PC-9 (cell line): ENCODE results near the gene RAB40C. TPM values are rescaled to one million over a fixed set of nuclear protein-coding genes. Genes with fewer than 3 reads are reported as not detected.

Source experiments
- BruUV-seq: library from RNA; stranded (reverse); fragments of 400-500 nt; replicated peaks from 2 replicates; lab custom pipeline; 2021; lab: Mats Ljungman, UMichigan
- CTCF ChIA-PET: fragments of 300-600 bp; sonication (Branson Sonifier 250); formaldehyde crosslinking; loops from one replicate; lab custom pipeline; 2022; ENCODE audit warnings: antibody characterized with exemption; lab: Charles Lee
- POLR2A ChIA-PET: fragments of 300-600 bp; sonication (Branson Sonifier 250); formaldehyde crosslinking; loops from one replicate; lab custom pipeline; 2022; ENCODE audit warnings: antibody characterized with exemption; ENCODE audit not compliant: unreplicated experiment; lab: Charles Lee
- DNase-seq, 2 experiments: peaks; one replicate each; pipeline versions ENCODE4 v3.0.0 to v3.0.0-alpha.2; 2015 to 2022; ENCODE audit warnings: mixed read lengths in 1 of 2
- H2AFZ ChIP-seq: fragments of 200-600 bp; sonication (generic); 2 replicates; pipeline ENCODE4 v1.8.1; 2017; ENCODE audit warnings: antibody characterized with exemption
- H3F3A ChIP-seq: fragments of 200-600 bp; sonication (generic); 2 replicates; pipeline ENCODE4 v1.8.1; 2017; ENCODE audit warnings: antibody characterized with exemption, mild to moderate bottlenecking, low read depth; ENCODE audit not compliant: insufficient read depth
- H3K27ac ChIP-seq: fragments of 200-600 bp; sonication (generic); 2 replicates; pipeline ENCODE4 v1.6.1; 2016; ENCODE audit warnings: mixed run types
- H3K27me3 ChIP-seq: fragments of 200-600 bp; sonication (generic); 2 replicates; pipeline ENCODE4 v1.6.1; 2016; ENCODE audit warnings: low read depth, mixed run types; ENCODE audit not compliant: insufficient read depth
- H3K36me3 ChIP-seq: fragments of 200-600 bp; sonication (generic); 2 replicates; pipeline ENCODE4 v1.6.1; 2016; ENCODE audit warnings: low read depth, mixed run types
- H3K4me1 ChIP-seq: fragments of 200-600 bp; sonication (generic); replicated peaks from 2 replicates; pipeline ENCODE4 v1.6.1; 2016; ENCODE audit warnings: mixed run types; ENCODE audit not compliant: insufficient read depth
- H3K4me2 ChIP-seq: fragments of 200-600 bp; sonication (generic); 2 replicates; pipeline ENCODE4 v1.6.1; 2017; ENCODE audit warnings: mixed run types
- H3K4me3 ChIP-seq: fragments of 200-600 bp; sonication (generic); 2 replicates; pipeline ENCODE4 v1.6.1; 2016; ENCODE audit warnings: mixed run types
- H3K79me2 ChIP-seq: fragments of 200-600 bp; sonication (generic); 2 replicates; pipeline ENCODE4 v1.6.1; 2017; ENCODE audit warnings: low read depth, mixed run types
- H3K9me2 ChIP-seq: fragments of 200-600 bp; sonication (generic); 2 replicates; pipeline ENCODE4 v1.8.1; 2017; ENCODE audit warnings: mild to moderate bottlenecking; ENCODE audit not compliant: insufficient read depth
- H3K9me3 ChIP-seq: fragments of 200-600 bp; sonication (generic); 2 replicates; pipeline ENCODE4 v1.8.1; 2016; ENCODE audit warnings: low read depth; ENCODE audit not compliant: insufficient read depth
- H4K20me1 ChIP-seq: fragments of 200-600 bp; sonication (generic); 2 replicates; pipeline ENCODE4 v1.8.1; 2017; ENCODE audit not compliant: insufficient read depth
- CTCF ChIP-seq: fragments of 200-600 bp; sonication (generic); conservative IDR thresholded peaks from 2 replicates; pipeline ENCODE4 v1.6.1; 2017; ENCODE audit warnings: mixed run types, antibody characterized with exemption, mild to moderate bottlenecking, moderate library complexity
- EZH2 ChIP-seq: fragments of 200-600 bp; sonication (generic); IDR thresholded peaks from 2 replicates; pipeline ENCODE4 v1.8.0; 2017; ENCODE audit warnings: antibody characterized with exemption, low read depth
- intact Hi-C: fragments of 100-400 bp; cut with micrococcal nuclease; formaldehyde crosslinking; loops from one replicate; pipeline ENCODE4 v1.10.0; 2022; ENCODE audit not compliant: unreplicated experiment
- total RNA-seq: library from RNA; stranded (reverse); gene quantifications from 2 replicates; pipeline ENCODE4 v1.2.3, GENCODE V29; 2021

The RAB40C gene
- total RNA-seq, 1 experiment from 2014 or later = 47.1 TPM

DNA sequence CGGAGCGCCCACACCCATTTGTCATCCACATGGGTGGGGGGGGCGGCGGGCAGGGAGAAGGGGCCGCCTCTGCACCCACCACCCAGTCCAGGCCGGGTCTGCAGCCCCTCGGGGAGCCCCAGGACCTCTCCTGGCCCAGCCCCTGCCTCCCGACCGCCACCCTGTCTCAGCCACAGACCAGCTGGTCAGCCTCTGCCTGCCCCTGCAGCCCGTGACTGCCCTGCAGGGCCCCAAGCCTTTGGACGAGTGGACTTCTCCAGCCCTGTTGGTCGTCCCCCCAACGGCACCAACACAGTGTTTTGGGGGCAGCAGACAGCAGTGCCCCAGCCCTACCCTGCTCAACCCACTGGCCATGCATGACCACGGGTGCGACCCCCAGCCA lies 28.5 kb upstream of the RAB40C start:
- Histone ChIP-seq H3K79me2 (no peaks in the 10 kb centered on the region), H3F3A (no peaks in the 10 kb centered on the region), H3K4me3 (no peak overlapping the region), H3K9me3 (no peaks in the 10 kb centered on the region), H4K20me1 (no peaks in the 10 kb centered on the region), H3K9me2 (no peaks in the 10 kb centered on the region), H3K36me3 (no peaks in the 10 kb centered on the region), H3K27me3 (no peaks in the 10 kb centered on the region), H2AFZ (no peak overlapping the region), H3K4me2 (no peak overlapping the region), H3K27ac (no peak overlapping the region), H3K4me1 (0 out of 2 replicates have a peak, but pooled peaks cover 4% of the 10 kb centered on the region)
- no TSS peak for BruUV-seq
- intact Hi-C loops = no loop called here
- TF ChIP-seq CTCF (no peak), EZH2 (no peak)
- CTCF ChIA-PET = no interaction called here
- no peak for DNase-seq
- POLR2A ChIA-PET = no interaction called here

GRCh38 chr16:561957-562938 lies 27.6 kb upstream of the RAB40C start:
- H3K4me2 ChIP-seq = no peak overlapping the region
- no peak overlapping the region for H3K4me3 ChIP-seq
- TF ChIP-seq EZH2 = no peak
- no peak for TF ChIP-seq CTCF
- intact Hi-C loops = no loop called here
- H3K27me3 ChIP-seq = no peaks in the 10 kb centered on the region
- ChIA-PET CTCF (no interaction called here), POLR2A (no interaction called here)
- H3K4me1 ChIP-seq = 0 out of 2 replicates have a peak, but pooled peaks cover 4% of the 10 kb centered on the region
- no peaks in the 10 kb centered on the region for H3K9me3 ChIP-seq
- H3F3A ChIP-seq = no peaks in the 10 kb centered on the region
- BruUV-seq = no TSS peak
- no peak for DNase-seq
- no peaks in the 10 kb centered on the region for H3K36me3 ChIP-seq
- no peaks in the 10 kb centered on the region for H3K9me2 ChIP-seq
- no peaks in the 10 kb centered on the region for H3K79me2 ChIP-seq
- H2AFZ ChIP-seq = no peak overlapping the region
- no peaks in the 10 kb centered on the region for H4K20me1 ChIP-seq
- H3K27ac ChIP-seq = no peak overlapping the region

- H3K4me3 ChIP-seq = no peak overlapping the region
- H4K20me1 ChIP-seq = no peaks in the 10 kb centered on the region
- no TSS peak for BruUV-seq
- POLR2A ChIA-PET = no interaction called here
- H3K9me2 ChIP-seq = no peaks in the 10 kb centered on the region
- H3K36me3 ChIP-seq = no peaks in the 10 kb centered on the region
- no peaks in the 10 kb centered on the region for H3K79me2 ChIP-seq
- H3K27me3 ChIP-seq = no peaks in the 10 kb centered on the region
- H3K4me2 ChIP-seq = no peak overlapping the region
- no peak overlapping the region for H3K27ac ChIP-seq
- H3F3A ChIP-seq = no peaks in the 10 kb centered on the region
- CTCF ChIA-PET = no interaction called here
- no peak overlapping the region for H2AFZ ChIP-seq
- TF ChIP-seq EZH2 (no peak), CTCF (no peak)
- DNase-seq = peak in 1 of 2 experiments; percentile 40
- 0 out of 2 replicates have a peak, but pooled peaks cover 4% of the 10 kb centered on the region for H3K4me1 ChIP-seq
- no peaks in the 10 kb centered on the region for H3K9me3 ChIP-seq
- intact Hi-C loops = no loop called here
Observed at GRCh38 chr16:563072-563644, 26.7 kb upstream of the RAB40C start.
